Left renal cortex interstitium (tissue), 4 donors: Measurements from ENCODE around the gene GRHL1. TPM values are rescaled to one million over a fixed set of nuclear protein-coding genes. Genes with fewer than 3 reads are reported as not detected.
"Not testable (repeated sequence)": the region's sequence is repeated elsewhere in the genome, so short reads cannot be mapped to it uniquely, and the experiment has no call there.

Experiments used
- DNase-seq, 4 donors: peaks; one replicate each; pipeline ENCODE4 v3.0.0-alpha.2; 2013; ENCODE audit warnings: low read depth in 4 of 4, low spot score in 2 of 4, missing footprints in 1 of 4
- polyA plus RNA-seq, 4 donors: library from polyadenylated mRNA; unstranded; fragments of 120-200 nt; gene quantifications; one replicate each; pipeline ENCODE4 v1.2.1, GENCODE V29; 2013; ENCODE audit not compliant: insufficient read length in 4 of 4

Gene GRHL1
- polyA plus RNA-seq, 4 donors: 3.7 to 7.3 (median 5.9) TPM

DNA sequence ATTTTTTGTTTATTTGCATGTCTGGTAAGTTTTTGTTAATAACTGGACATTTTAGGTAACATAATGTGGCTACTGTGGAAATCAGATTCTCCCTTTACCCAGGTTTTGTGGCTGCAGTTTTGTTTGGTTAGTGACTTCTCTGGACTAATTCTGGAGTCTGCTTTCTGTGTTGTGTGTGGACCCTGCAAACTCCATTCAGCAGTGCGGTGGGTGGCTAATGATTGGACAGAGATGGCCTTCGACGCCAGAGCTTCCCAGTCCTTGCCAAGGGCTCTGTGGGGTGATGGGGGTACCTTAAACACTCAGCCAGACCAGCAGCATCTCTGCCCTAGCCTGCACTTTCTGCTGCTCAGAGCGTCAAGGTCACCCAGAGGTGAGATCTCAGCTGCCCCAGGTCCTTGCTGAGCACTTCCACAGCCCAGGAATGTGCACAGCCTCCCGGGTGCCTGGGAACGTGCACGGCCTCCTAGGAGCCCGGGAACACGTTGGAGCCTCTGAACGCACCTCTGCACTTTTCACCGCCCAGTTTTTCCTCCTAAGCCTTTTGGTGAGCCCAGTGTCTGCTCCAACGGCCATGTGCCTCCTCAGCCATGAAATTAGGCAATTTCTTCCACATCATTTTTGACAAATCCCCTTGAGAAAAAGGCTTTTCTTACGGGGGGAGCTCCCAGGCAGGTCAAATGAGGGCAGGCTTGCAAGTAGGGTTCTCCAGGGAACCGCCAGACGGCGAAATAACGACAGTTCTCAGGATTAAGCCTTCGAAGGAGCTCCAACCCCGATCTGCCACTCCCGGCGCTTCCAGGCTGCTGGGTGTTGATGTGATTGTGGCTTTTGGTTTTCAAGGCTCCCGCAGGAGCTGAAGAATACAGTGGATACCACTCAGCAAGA lies 56.7 kb downstream of the GRHL1 start:
- no peak for DNase-seq

DNA sequence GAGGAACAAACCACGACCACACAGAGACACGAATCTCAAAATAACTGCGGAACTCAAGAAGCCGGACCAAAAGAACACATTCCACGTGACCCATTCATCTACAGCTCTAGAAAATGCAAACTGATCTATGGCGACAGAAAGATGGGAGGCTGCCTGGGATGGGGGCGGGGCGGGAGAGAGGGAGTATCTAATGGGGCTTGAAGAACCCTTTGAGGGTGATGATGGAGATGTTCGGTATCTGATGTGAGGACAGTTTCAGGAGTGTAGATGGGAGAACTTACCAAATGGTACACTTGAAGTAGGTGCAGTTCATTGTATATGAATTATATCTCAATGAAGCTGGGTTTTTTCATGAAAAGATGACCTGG lies 57.3 kb downstream of the GRHL1 start:
- DNase-seq: no peak

DNA sequence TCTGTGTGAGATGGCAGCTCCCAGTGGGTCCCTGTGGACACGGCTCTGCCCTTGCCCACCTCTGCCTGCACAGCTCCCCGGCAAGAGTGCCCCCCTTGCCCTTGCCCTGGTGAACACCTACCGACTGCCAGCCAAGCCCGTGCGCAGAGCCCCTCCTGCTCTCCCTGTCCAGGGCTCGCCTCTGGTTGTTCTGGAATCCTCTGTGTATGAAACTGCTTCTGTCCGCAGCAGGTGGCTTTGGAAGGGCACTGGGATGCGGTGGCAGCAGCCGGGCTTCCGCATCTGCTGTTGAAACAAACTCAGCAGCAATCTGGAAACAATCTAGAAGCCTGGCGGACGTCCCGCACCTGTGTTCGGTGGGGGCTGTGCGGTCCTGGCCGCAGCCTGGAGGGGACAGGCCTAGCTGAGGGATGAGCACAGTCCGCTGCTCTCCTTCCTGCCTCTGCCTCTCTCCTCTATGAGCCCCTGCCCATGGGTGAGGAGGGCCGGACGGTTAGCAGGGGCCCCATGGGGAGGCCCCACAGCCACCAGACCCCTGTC lies 57.8 kb downstream of the GRHL1 start:
- DNase-seq: no peak

GRCh38 chr2:10009811-10010781 lies 58.6 kb downstream of the GRHL1 start:
- DNase-seq: no peak

GRCh38 chr2:10010861-10011605 lies 59.5 kb downstream of the GRHL1 start:
- DNase-seq: not testable (repeated sequence)

- not testable (repeated sequence) for DNase-seq
Observed at GRCh38 chr2:10011606-10012325, 60.3 kb downstream of the GRHL1 start.

GRCh38 chr2:10012366-10012962 lies 61.0 kb downstream of the GRHL1 start:
- not testable (repeated sequence) for DNase-seq

GRCh38 chr2:10012963-10013461 lies 61.5 kb downstream of the GRHL1 start:
- DNase-seq: no peak

DNA sequence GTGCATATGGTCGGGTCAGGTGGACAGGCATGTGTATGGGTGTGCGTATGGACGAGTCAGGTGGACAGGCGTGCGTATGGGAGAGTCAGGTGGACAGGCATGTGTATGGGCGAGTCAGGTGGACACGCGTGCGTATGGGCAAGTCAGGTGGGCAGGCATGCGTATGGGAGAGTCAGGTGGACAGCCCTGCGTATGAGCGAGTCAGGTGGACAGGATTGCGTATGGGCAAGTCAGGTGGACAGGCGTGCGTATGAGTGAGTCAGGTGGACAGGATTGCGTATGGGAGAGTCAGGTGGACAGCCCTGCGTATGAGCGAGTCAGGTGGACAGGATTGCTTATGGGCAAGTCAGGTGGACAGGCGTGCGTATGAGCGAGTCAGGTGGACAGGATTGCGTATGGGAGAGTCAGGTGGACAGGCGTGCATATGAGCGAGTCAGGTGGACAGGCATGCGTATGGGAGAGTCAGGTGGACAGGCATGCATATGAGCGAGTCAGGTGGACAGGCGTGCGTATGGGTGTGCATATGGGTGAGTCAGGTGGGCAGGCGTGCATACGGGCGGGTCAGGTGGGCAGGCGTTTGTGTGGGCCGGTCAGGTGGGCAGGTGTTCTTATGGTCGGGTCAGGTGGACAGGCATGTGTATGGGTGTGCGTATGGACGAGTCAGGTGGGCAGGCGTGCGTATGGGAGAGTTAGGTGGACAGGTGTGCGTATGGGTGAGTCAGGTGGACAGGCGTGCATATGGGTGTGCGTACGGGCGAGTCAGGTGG lies 62.3 kb downstream of the GRHL1 start:
- not testable (repeated sequence) for DNase-seq

DNA sequence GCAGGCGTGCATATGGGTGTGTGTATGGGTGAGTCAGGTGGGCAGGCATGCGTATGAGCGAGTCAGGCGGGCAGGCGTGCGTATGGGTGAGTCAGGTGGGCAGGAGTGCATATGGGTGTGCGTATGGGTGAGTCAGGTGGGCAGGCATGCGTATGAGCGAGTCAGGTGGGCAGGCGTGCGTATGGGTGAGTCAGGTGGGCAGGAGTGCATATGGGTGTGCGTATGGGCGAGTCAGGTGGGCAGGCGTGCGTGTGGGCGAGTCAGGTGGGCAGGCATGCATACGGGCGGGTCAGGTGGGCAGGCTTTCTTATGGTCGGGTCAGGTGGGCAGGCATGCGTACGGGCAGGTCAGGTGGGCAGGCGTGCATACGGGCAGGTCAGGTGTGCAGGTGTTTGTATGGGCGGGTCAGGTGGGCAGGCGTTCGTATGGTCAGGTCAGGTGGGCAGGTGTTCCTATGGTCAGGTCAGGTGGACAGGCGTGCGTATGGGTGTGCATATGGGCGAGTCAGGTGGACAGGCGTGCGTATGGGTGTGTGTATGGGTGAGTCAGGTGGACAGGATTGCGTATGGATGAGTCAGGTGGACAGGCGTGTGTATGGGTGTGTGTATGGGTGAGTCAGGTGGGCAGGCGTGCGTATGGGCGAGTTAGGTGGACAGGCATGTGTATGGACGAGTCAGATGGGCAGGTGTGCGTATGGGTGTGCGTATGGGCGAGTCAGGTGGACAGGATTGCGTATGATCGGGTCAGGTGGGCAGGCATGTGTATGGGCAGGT lies 63.1 kb downstream of the GRHL1 start:
- no peak for DNase-seq

- DNase-seq: not testable (repeated sequence)
Observed at GRCh38 chr2:10015376-10015989, 64.0 kb downstream of the GRHL1 start.

GRCh38 chr2:10016001-10016801 lies 64.7 kb downstream of the GRHL1 start:
- DNase-seq: no peak

- DNase-seq: no peak
Observed at GRCh38 chr2:10016802-10017258, 65.3 kb downstream of the GRHL1 start.

DNA sequence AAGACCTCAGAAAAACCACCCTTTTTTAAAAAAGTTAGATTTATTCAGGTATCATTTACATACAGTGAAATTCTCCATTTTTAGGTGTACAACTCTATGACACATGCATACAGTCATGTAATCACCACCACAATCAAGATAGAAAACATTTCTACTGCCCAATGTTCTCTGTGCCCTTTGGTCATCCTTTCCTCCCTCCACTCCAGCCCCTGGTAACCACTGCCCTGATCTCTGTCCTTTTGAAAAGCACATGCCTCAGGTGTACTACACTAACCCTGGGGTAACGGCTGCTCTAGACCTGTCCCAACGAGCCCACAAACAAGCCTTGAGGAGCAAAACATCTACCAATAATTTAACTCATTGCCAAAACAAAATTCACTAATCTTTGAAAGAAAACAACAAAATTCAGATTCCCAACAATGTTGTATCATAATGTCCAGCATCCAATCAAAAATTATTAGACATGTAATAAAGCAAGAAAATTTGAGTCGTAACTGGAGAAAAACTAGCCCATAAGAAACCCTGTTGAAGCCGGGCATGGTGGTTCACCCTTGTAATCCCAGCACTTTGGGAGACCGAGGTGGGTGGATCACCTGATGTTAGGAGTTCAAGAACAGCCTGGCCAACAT lies 65.9 kb downstream of the GRHL1 start:
- DNase-seq: no peak

DNA sequence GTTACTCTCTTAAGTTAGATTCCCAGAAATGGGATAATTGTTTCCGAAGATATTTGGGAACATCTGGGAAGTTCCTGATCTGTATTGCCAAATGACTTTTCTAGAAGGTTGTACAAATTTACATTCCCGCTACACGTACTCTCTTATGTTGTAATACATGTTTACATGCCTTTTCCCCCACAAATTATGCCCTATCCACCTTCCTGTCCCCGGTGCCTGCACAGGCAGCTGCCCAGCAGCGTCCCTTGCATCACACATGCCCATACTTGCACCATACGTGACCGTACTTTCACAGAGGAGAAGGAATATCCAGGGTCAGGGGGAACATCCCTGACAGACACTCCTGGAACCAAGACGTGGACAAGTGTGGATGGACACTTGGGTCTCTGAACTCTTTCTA lies 67.7 kb downstream of the GRHL1 start:
- DNase-seq: no peak
